Fibroblast of skin of back (primary cell): ENCODE results near the gene RTL10.

ENCODE experiments used
- DNase-seq: peaks from one replicate; pipeline ENCODE4 v3.0.0-alpha.2; 2013

RTL10 gene

DNA sequence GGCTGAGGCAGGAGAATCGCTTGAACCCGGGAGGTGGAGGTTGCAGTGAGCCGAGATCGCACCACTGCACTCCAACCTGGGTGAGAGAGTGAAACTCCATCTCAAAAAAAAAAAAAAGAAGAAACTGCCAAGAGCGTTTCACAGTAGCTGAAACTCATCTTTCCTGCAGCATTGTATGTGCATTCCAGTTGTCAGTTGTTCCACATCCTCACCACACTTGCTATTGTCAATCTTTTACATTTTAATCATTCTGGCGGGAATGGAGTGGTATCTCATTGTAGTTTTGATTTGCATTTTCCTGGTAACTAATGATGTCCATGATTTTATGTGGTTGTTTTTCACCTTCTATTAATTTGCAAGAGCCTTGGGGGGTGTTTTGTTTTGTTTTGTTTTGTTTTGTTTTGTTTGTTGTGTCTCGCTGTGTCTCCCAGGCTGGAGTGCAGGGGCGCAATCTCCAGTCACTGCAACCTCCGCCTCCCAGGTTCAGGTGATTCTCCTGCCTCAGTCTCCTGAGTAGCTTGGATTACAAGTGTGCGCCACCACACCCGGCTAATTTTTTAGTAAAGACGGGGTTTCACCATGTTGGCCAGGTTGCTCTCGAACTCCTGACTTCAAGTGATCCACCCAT lies 8.1 kb upstream of the RTL10 start:
- no peak for DNase-seq

DNA sequence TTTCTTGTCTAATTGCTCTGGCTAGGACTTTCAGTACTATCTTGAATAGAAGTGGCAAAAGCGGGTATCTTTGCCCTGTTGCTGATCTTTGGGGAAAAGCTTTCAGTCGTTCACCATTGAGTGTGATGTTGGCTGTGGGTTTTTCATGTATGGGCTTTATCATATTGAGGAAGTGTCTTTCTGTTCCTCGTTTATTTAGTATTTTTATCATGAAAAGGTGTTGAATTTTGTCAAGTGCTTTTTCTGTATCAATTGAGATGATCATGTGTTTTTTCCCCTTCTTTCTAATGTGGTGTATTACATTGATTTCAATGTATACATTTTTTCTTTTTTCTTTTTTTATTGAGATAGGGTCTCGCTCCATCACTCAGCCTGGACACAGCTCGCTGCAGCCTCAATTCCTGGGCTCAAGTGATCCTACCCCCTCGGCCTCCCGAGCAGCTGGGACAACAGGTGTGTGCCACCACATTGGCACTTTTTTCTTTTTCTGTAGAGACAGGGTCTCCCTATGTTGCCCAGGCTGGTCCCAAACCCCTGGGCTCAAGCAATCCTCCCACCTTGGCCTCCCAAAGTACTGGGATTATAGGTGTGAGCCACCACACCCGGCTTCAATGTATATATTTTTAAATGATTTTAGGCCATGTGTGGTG lies 5.3 kb upstream of the RTL10 start:
- no peak for DNase-seq

DNA sequence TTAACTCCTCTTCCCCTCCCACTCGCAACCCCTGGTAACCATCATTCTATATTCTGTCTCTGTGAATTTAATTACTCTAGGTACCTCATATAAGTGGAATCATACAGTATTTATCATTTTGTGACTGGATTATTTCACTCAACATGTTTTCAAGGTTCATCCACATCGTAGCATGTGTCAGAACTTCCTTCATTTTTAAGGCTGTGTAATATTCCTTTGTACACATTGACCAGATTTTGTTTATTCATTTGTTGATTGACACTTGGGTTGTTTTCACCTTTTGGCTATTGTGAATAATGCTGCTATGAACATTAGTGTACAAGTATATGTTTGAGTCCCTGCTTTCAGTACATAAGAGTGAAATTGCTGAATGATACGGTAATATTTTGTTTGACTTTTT lies 2.7 kb upstream of the RTL10 start:
- DNase-seq = no peak

DNA sequence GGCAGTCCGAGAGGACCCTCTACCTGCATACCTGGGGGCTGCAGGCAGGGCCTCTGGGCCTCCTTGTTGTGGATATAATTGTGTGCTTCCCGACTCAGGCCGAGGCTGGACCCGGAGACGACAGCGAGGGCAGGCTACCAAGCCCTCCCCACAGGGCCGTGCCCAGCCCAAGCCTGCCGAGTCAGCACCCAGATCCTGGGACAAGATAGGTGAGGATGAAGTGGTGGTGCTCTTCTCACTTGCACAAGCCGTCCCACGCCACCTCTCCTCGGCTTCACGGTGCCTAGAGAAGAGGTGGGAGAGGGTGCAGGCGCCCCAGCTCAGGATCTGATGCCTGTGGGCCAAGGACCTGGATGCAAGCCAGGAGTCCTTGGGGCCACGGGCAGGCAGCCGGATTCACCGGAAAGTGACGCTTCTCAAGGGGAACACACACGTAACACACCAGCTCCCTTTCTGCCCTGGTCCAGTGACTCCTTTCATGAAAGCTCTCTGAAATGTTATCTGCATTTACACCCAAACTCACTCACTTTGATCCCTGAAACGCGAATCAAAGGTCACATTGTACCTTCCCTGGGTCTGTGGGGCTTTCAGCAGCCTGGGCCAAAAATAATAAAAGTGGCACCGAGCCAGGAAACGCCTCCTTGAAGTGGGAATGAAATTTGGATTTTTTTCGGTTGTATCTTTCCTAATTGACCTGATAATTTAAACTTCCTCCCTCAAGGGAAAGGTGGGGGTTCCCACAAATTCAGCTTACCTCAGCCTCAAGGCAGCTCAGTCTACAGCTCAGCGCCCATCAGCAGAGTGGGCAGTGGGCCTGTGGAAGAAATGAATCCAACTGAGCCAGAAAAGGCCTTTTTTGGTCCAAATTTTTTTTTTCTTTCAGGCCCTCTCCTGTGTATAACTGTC lies 1.1 kb upstream of the RTL10 start:
- DNase-seq = peak; percentile 43

DNA sequence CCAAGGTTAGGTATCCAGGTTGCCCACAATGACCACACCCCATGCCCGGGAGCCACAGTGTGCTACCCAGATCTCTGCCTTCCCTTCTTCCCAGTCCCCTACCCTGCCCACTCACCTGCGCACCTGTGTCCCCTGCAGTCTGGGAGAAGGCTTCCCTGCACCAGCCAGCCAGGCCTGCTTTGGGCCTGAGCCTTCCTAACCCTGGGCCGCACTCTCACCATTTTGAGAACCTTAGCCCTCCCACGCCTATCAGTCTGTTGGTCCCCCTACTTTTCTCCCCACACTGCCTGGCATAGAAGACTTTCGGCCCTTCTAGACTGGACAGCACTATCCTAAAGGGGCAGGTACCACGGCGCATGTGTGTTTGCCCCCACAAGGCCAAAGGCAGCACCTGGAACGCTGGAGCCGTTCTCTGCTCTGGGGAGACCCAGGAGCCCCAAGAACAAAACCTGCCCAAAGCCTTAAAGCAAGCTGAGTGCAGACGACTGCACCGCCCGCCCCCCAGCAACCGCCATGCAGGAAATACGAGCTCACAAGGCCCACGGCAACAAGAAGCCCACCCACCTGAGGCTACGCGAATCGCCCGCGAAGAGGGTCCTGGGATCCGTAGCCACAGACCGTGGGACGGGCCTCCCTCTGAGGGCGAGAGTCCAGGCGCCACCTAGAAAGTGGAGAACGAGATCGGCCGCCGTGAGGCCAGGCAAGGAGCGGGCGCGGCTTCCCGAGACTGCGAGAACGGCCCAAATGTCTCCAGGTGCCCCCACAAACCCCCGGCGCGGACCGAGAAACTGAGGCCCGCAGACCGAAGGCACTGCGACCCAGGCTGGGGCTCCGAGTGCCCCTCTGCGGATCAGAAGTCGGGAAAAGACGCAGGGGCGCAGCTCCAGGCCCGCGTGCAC lies 546 bp downstream of the RTL10 start:
- peak; percentile 13 for DNase-seq

DNA sequence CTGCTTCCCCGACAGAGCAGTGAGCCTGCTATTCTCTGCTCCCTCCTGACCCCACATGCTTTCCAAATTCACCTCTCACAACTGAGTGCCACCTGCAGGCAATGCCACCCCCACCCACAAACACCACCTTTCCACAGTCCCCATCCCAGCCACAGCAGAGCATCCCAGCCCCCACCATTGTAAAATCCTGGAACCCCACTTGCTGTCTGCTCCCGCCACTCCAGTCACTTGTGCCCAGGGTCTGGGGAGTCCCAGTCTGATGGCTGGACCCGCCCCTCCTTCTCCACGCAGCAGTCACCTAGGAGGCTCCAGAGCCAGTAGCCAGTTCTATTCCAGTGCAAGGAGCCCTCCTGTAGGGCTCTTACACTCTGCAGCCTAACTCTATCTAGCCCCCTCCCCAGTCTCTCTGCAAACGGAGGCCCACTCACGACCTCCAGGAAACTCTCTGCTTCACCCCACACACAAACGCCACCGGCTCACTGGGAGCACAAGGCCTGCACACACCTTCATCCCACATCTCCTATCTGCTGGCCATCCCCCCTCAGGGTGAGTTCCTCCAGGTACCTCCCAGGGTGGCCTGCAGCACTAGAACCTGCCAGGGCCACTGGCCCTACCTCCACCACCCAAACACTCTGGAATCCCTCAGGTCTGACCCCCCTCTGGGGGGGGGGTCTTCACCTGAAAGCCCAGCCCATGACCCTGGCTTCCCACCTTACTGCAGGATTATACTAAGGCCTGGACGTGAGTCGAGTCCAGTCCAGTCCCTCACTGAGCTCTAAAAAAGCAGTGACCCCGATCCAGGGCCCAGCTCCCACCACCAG lies 1.4 kb downstream of the RTL10 start:
- no peak for DNase-seq

DNA sequence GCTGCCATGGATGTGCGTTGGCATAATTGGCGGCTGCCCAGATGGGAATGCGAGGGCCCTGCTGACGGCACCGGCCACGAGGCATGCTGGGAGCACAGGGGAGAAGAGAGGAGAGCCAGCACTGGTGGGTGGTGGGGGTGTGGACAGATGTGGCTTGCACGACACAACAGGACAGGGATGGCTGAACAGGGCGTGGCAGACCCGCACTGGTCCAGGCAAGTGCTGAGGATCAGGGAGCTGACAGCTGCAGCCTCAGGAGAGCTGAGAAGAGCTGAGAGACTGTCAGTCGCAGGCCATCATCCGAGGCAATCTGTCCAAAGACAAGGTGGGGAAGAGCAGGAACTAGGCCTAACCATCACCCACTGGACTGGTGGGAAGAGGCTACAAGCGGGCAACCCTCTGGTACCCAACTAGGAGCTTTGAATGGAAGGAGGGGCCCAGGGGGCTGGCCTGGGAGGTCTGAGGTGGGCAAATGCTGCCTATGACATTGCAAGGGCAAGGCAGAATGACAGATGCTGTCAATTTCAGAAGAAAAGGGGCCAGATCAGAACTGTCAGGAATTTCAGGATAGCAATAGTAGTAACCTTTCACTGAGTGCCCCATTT lies 2.4 kb downstream of the RTL10 start:
- DNase-seq = no peak

DNA sequence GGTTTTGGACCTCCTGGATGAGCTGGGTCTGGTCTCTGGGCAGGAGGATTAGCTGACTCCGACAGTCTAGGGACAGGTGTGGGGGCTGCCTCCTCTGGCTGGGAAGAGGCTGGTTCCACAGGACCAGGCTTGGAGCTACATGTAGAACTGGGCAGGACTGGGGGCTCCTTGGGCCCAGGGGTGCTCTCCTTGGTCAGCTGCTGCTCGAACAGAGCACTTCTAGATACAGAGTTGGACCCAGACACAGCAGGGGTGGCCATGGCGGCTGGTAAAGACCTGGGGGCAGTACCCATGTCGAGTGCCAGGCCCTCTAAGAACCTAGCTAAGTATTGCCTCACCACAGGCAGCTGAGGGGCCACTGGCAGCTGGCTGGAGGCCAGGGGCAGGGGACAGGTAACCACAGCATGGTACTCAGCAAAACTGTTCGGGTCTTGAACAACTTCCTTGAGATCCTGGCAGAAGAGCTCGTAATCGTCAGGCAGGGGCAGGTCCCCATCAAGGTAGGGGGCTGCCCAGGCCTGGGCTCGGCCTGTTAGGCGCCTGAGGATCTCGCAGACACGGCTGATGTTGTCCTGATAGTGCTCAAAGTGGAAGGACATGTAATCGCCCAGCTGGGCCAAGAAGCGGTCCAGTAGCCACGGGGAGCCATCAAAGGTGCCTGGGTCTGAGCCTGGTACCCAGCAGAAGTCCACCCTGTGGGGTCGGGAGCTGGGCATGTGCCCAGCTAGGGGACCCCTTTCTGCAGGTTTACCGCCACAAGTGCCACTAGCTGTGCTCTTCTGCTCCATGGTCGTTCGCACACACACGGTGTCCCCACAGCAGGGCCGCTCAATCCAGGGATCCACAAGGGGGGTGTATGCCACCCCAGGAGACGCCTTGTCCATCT lies 3.1 kb downstream of the RTL10 start:
- no peak for DNase-seq

DNA sequence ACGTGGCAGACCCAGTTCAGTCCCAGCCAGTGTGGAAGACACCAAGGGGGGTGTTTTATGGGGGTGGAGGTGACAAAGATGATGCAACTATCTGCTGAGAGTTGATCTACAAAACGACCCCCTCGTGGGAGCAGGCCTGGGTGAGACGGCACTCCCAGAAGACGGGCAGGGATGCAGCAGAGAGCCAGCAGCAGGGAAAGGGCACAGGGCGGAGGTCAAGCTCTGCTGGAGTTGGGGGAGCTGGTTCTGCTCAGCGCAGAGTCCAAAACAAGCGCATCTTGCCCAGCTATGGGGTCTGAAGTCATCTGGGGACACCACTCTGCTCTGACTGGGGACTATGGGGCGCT lies 3.9 kb downstream of the RTL10 start:
- DNase-seq = no peak

DNA sequence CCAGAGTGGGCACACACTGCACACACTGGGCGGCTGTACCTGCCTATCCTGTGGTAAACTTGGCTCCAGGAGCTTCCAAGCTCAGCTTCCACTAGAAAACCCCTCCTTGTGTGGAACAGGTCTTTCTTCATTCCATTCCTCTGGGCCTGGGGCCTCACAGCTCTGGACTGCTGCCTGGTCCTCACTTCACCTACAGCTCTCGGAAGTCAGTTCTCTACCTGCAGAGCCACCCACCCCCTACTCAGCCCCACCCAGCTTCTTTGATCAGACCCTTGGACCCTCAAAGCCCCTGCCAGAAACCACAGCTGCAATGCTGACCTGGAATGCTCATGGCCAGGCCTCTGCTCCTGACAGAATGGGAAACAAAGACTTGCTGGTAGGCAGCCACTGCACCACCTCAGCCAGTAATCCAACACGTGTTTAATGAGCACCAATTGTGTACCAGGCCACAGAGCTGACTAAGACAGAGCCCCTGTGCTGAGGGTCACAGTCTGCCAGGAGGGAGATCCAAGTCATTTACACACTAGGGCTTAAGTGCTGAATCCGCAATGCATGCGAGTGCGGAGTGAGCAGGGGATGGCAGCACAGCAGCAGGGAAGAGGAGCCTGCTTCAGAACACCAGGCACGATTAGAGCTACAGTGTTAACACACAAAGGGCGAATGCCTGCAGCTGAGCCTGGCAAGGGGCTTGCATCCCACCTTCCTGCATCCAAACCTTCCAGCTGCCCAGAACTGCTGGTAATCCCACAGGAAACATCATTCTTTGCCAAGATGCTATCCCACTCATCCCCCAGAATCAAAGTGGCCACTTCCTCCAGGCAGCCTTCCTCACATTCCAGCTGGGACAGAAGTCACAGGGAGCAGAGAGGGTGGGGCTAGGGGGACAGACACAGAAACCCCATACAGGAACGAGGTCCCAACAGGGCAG lies 4.6 kb downstream of the RTL10 start:
- DNase-seq = no peak

DNA sequence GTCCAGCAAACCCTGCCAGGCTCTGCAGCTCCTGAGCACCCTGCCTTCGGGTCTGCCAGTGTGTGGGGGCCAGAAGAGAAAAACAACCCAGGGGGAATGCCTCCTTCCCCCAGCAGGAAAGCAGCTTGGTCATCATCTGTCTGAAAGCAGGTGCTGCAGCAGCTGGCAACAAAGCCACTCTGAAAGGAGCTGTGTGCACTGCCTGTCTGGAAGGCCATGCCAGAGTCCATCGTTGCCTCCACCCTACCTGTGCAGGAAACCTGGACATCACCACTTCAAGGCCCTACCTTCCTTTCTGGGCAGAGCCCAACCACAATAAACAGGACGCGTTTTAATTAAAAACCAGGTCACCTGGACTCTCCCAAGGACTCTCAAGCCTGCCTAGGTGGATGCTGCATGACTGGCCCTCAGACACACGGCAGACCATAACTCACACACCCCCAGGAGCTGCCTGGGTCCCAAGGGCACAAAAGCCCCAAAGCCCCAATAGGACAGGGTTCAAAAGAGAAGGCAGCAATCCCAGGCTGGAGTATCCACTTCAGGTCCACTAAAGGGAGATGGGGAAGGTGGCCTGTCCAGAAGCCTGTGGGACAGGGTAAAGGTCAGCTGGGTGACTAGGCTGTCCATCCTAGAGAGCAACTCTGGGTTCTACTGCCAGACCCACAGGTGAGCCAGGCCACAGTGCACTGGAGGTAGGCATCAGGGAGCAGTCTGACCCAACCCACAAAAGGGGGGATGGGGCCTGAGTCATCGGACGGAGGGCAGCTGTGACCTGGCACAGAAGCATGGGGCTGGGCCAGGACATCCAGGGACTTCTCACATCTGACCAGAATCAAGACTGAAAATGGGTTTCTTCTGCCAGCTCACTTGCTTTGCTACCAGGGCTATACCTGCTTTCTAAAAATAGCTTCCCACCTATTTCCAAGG lies 6.1 kb downstream of the RTL10 start:
- DNase-seq = peak; percentile 9

DNA sequence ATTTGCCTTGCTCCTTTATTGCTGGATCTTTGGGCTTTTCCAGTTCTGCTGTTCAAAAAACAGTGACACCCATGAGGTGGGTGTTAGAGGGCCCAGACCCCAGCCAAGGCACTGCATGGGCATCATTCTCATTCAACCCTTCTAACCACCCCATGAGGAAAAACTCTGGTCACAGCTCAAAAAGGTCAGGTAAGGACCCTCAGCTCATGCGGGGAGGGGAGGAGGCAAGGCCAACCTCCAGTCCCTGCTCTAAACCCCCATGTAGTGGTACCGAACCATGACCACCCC lies 7.4 kb downstream of the RTL10 start:
- no peak for DNase-seq

DNA sequence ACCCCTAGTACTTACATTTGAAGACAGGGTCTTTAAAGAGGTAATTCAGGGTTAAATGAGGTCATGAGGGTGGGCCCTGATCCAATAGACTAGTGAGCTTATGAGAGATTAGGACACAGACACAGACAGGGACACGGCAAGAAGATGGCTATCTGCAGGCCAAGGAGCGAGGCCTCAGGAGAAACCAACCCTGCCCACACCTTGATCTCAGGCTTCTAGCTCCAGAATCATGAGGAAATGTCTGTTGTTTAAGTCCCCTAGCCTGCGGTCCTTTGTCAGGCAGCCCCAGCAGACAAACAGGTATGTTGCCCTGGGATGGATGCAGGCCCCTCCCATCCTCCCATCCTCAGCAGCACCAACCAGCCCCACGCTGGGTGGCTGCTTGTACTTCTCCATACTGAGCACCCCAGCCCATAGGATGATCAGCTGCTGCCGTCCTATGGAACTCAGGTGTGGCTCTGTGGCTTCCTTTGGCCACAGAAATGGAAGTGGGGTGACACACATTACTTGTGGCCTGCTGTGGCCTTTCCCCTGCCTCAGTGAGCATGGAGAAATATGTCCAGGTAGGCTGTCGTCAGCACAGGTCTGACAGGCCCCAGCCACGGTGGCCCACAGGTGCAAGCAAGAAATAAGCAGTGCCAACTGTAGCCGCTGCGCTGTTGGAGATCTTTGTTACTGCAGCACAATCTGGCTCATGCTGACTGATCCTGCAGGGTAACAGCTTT lies 7.9 kb downstream of the RTL10 start:
- DNase-seq = no peak

DNA sequence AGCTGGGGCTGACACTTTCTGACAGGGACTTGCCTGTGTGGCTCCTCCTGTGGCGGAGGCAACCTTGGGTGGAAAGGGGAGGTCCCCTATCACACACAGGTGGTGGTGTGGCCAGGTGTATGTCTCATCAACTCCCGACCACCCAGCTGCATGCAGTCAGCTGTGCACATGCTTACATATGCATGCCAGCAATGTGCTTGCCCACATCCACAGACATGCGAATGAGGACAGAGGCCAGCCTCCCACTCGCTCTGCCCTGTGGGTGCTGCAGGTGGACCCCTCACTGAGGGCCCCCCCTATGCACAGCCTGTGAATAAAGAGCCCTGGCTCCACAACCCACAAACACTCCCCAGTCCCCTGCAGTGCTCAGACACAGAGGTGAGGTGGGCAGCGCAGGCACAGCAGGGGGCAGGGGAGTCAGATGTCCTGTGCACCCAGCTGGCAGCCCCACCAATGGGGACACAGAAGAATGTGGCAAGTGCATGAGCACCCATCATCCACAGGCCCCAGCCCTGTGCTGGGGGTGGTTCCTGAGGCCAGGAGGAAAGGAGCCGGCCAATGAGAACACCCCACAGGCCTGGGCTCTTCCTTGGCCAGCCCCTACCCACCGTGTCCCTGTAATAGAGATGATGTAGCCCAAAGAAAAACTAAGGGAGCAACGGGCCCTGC lies 9.5 kb downstream of the RTL10 start:
- DNase-seq = no peak

DNA sequence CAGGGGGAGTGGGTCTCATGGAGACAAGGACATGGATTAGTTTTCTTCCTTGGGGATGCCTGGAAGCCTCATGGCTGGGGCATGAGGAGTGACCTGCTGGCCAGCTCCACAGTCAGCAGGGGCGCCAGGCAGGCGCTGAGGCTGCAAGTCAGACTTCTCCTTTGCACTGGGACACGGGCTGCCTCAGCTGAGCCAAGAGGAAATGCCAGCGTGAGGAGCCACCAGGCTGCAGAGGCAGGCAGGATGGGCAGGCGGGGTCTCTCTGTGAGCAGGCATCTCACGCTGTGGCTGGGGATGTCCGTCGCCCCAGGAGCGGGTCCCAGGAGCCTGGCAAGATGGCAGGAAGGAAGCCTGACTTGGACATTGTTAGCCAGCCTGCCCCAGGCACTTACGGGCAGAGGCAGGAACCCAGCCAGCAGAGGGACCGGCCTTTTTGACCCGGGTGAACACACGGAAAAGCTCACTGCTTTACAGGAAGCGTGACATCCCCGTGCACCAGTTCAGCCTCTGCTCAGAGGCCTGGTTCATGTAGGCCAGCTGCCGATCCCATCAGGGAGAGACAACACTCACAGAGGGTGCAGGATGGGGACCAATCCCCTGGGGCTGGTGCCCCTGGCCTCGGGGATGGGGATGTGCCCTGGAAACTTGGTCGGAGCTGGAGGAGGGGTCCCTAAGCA lies 10.2 kb downstream of the RTL10 start:
- peak; percentile 76 for DNase-seq

DNA sequence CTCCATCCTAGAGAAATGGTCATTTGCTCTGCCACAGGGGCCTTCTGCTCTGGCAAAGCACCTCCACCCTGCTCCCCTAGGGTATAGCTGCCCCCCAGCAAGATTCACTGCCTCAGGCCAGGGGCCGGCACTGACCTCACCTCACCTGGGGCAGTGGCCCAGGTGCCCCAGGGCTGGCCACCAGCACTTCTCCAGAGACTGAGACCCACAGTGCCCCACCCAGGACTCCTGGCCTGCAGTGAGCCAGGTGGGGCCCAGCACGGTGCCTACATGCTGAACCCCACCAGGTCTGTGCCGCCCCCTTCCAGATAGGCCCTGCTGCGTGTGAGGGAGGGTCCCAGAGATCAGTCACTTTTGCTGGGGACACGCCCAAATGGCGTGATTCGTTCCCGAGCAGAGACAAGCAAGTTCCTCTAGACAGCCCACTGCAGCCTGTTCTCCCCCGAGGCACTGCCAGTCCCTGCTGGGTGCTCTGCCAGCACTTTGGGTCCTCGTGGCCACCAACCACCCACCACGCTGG lies 10.8 kb downstream of the RTL10 start:
- no peak for DNase-seq
